Measurements from ENCODE around the gene NOLC1. TPM values are rescaled to one million over a fixed set of nuclear protein-coding genes. Genes with fewer than 3 reads are reported as not detected.

The NOLC1 gene
- total and polyA plus RNA-seq, 2 of the 13 experiments (the other 11 are each of a cell fraction or from before 2014, with no cell fraction given): 50.6 to 81.0 TPM

GRCh38 chr10:102133373-102134195 lies 18.6 kb upstream of the NOLC1 start (continued):
- TF ChIP-seq U2AF1 (optimal IDR thresholded peaks at IDR 0.05; ENCODE audit: low read depth, low read length) (no peak), TCF7L2 (IDR thresholded peaks at IDR 0.05; ENCODE audit: low read depth, low read length) (no peak), GABPB1 (CRISPR knock-in tag; IDR thresholded peaks at IDR 0.05) (no peak; the same call in none of the 2 replicates), ZNF749 (CRISPR knock-in tag; IDR thresholded peaks at IDR 0.05; ENCODE audit: borderline replicate concordance) (no peak), HOXD1 (CRISPR knock-in tag; IDR thresholded peaks at IDR 0.05) (0 out of 2 replicates have a peak, but pooled peaks have one; percentile 56), ZNF549 (CRISPR knock-in tag; IDR thresholded peaks at IDR 0.05) (no peak), KAT2B (IDR thresholded peaks at IDR 0.05; ENCODE audit: borderline replicate concordance, low read depth, low read length) (no peak), ZNF879 (CRISPR knock-in tag; IDR thresholded peaks at IDR 0.05) (no peak; the same call in 1 of the 2 replicates), ZNF451 (CRISPR knock-in tag; IDR thresholded peaks at IDR 0.05) (no peak), KDM4B (CRISPR knock-in tag; IDR thresholded peaks at IDR 0.05) (no peak), THAP11 (CRISPR knock-in tag; IDR thresholded peaks at IDR 0.05) (no peak), NCOA2 (CRISPR knock-in tag; IDR thresholded peaks at IDR 0.05) (no peak), ZNF577 (CRISPR knock-in tag; IDR thresholded peaks at IDR 0.05; ENCODE audit: borderline replicate concordance, low read depth) (no peak), PTBP1 (IDR thresholded peaks at IDR 0.05; ENCODE audit: low read depth, low read length, poor library complexity, severe bottlenecking) (no peak), ZNF503 (CRISPR knock-in tag; IDR thresholded peaks at IDR 0.05) (no peak), ZNF670 (CRISPR knock-in tag; IDR thresholded peaks at IDR 0.05; ENCODE audit: borderline replicate concordance) (peak; percentile 56; the same call in 1 of the 2 replicates), ZNF225 (CRISPR knock-in tag; IDR thresholded peaks at IDR 0.05) (0 out of 2 replicates have a peak, but pooled peaks have one; percentile 10), ZNF589 (CRISPR knock-in tag; conservative IDR thresholded peaks at IDR 0.05) (no peak), ZFP36L2 (CRISPR knock-in tag; IDR thresholded peaks at IDR 0.05) (no peak), HIC2 (CRISPR knock-in tag; IDR thresholded peaks at IDR 0.05; ENCODE audit: low read depth) (no peak), KMT2B (CRISPR knock-in tag; IDR thresholded peaks at IDR 0.05) (0 out of 2 replicates have a peak, but pooled peaks have one; percentile 0)
- TF ChIP-seq, protein P1, sequence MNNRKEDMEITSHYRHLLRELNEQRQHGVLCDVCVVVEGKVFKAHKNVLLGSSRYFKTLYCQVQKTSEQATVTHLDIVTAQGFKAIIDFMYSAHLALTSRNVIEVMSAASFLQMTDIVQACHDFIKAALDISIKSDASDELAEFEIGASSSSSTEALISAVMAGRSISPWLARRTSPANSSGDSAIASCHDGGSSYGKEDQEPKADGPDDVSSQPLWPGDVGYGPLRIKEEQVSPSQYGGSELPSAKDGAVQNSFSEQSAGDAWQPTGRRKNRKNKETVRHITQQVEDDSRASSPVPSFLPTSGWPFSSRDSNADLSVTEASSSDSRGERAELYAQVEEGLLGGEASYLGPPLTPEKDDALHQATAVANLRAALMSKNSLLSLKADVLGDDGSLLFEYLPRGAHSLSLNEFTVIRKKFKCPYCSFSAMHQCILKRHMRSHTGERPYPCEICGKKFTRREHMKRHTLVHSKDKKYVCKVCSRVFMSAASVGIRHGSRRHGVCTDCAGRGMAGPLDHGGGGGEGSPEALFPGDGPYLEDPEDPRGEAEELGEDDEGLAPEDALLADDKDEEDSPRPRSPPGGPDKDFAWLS (CRISPR knock-in tag; IDR thresholded peaks at IDR 0.05; ENCODE audit: borderline replicate concordance): no peak

All from HepG2 (cell line).